ACC112 (cell line): Measurements from ENCODE around the gene DNAH17.

Experiments used
- H2AFZ ChIP-seq: fragments of 200-600 bp; sonication (generic); one replicate; pipeline ENCODE4 v1.6.0; 2017; ENCODE audit warnings: antibody characterized with exemption, low read length; ENCODE audit not compliant: unreplicated experiment
- H3K27ac ChIP-seq: fragments of 200-600 bp; sonication (generic); 2 replicates; pipeline ENCODE4 v1.5.1; 2014; ENCODE audit warnings: low read depth, mild to moderate bottlenecking, antibody characterized with exemption, low read length, moderate library complexity
- H3K27me3 ChIP-seq: fragments of 200-600 bp; sonication (generic); 2 replicates; pipeline ENCODE4 v1.6.1; 2014; ENCODE audit warnings: mild to moderate bottlenecking, antibody characterized with exemption, low read length, moderate library complexity, mixed read lengths; ENCODE audit not compliant: insufficient read depth
- H3K36me3 ChIP-seq: fragments of 200-600 bp; sonication (generic); 2 replicates; pipeline ENCODE4 v1.6.1; 2016; ENCODE audit warnings: mild to moderate bottlenecking, antibody characterized with exemption, low read length, moderate library complexity, mixed read lengths; ENCODE audit not compliant: insufficient read depth
- H3K4me1 ChIP-seq: fragments of 200-600 bp; sonication (generic); one replicate; pipeline ENCODE4 v1.6.1; 2016; ENCODE audit warnings: low read length, mixed read lengths; ENCODE audit not compliant: insufficient read depth, unreplicated experiment, control insufficient read depth
- H3K4me3 ChIP-seq: fragments of 200-600 bp; sonication (generic); 2 replicates; pipeline ENCODE4 v1.5.1; 2014; ENCODE audit warnings: mild to moderate bottlenecking, low read depth, low read length
- H3K79me2 ChIP-seq: fragments of 200-600 bp; sonication (generic); one replicate; pipeline ENCODE4 v1.6.0; 2016; ENCODE audit warnings: low read length; ENCODE audit not compliant: control insufficient read depth, unreplicated experiment, insufficient read depth

DNAH17 gene

GRCh38 chr17:78426293-78426879, 150.8 kb downstream of the DNAH17 start:
- H3K27ac ChIP-seq: no peak overlapping the region
- no peaks in the 10 kb centered on the region for H3K27me3 ChIP-seq
- no peaks in the 10 kb centered on the region for H3K4me1 ChIP-seq
- peaks cover 6% of the 10 kb centered on the region; the same call in 1 of the 2 replicates for H3K36me3 ChIP-seq
- no peak overlapping the region for H2AFZ ChIP-seq
- no peaks in the 10 kb centered on the region for H3K79me2 ChIP-seq
- no peak overlapping the region for H3K4me3 ChIP-seq

GRCh38 chr17:78425429-78425828, 151.8 kb downstream of the DNAH17 start:
- Histone ChIP-seq H3K79me2 (no peaks in the 10 kb centered on the region), H3K36me3 (peaks cover 6% of the 10 kb centered on the region; the same call in 1 of the 2 replicates), H2AFZ (no peak overlapping the region), H3K4me1 (no peaks in the 10 kb centered on the region), H3K4me3 (no peak overlapping the region), H3K27me3 (no peaks in the 10 kb centered on the region), H3K27ac (no peak overlapping the region)

- no peaks in the 10 kb centered on the region for H3K27me3 ChIP-seq
These were observed 153.1 kb downstream of the DNAH17 start for GRCh38 chr17:78423961-78424675.

GRCh38 chr17:78422872-78423588, 154.2 kb downstream of the DNAH17 start:
- Histone ChIP-seq H3K27ac (no peak overlapping the region), H3K4me3 (no peak overlapping the region), H3K4me1 (no peaks in the 10 kb centered on the region), H3K36me3 (peaks cover 6% of the 10 kb centered on the region; the same call in 1 of the 2 replicates), H2AFZ (no peak overlapping the region), H3K79me2 (no peaks in the 10 kb centered on the region), H3K27me3 (no peaks in the 10 kb centered on the region)

More at GRCh38 chr17:78423961-78424675, 153.1 kb downstream of the DNAH17 start:
- H3K4me1 ChIP-seq: no peaks in the 10 kb centered on the region
- H3K36me3 ChIP-seq: peaks cover 6% of the 10 kb centered on the region; the same call in 1 of the 2 replicates
- no peaks in the 10 kb centered on the region for H3K79me2 ChIP-seq
- no peak overlapping the region for H3K4me3 ChIP-seq
- no peak overlapping the region for H2AFZ ChIP-seq
- H3K27ac ChIP-seq: no peak overlapping the region

GRCh38 chr17:78422267-78422605, 155.0 kb downstream of the DNAH17 start:
- H3K36me3 ChIP-seq: peaks cover 4% of the 10 kb centered on the region; the same call in 1 of the 2 replicates

GRCh38 chr17:78421534-78422266, 155.5 kb downstream of the DNAH17 start:
- H3K4me3 ChIP-seq: no peak overlapping the region
- H3K79me2 ChIP-seq: no peaks in the 10 kb centered on the region
- H3K36me3 ChIP-seq: no peaks in the 10 kb centered on the region
- H3K27ac ChIP-seq: no peak overlapping the region
- no peak overlapping the region for H2AFZ ChIP-seq
- H3K4me1 ChIP-seq: peaks cover 8% of the 10 kb centered on the region
- H3K27me3 ChIP-seq: no peaks in the 10 kb centered on the region

More at GRCh38 chr17:78422267-78422605, 155.0 kb downstream of the DNAH17 start:
- peaks cover 3% of the 10 kb centered on the region for H3K4me1 ChIP-seq
- no peak overlapping the region for H2AFZ ChIP-seq
- H3K79me2 ChIP-seq: no peaks in the 10 kb centered on the region
- H3K27me3 ChIP-seq: no peaks in the 10 kb centered on the region
- no peak overlapping the region for H3K4me3 ChIP-seq
- no peak overlapping the region for H3K27ac ChIP-seq

GRCh38 chr17:78421084-78421533, 156.1 kb downstream of the DNAH17 start:
- H3K4me1 ChIP-seq: peaks cover 14% of the 10 kb centered on the region
- H2AFZ ChIP-seq: no peak overlapping the region
- no peaks in the 10 kb centered on the region for H3K79me2 ChIP-seq
- H3K36me3 ChIP-seq: no peaks in the 10 kb centered on the region
- H3K27ac ChIP-seq: no peak overlapping the region
- no peaks in the 10 kb centered on the region for H3K27me3 ChIP-seq
- H3K4me3 ChIP-seq: no peak overlapping the region

GRCh38 chr17:78419970-78420815, 157.0 kb downstream of the DNAH17 start:
- no peaks in the 10 kb centered on the region for H3K27me3 ChIP-seq
- H3K36me3 ChIP-seq: no peaks in the 10 kb centered on the region
- no peak overlapping the region for H3K27ac ChIP-seq
- H3K4me1 ChIP-seq: peaks cover 16% of the 10 kb centered on the region
- no peak overlapping the region for H3K4me3 ChIP-seq
- H3K79me2 ChIP-seq: no peaks in the 10 kb centered on the region
- no peak overlapping the region for H2AFZ ChIP-seq

- Histone ChIP-seq H3K79me2 (peaks cover 3% of the 10 kb centered on the region), H2AFZ (no peak overlapping the region), H3K27ac (no peak overlapping the region), H3K36me3 (no peaks in the 10 kb centered on the region), H3K4me1 (peaks cover 16% of the 10 kb centered on the region), H3K27me3 (no peaks in the 10 kb centered on the region), H3K4me3 (no peak overlapping the region)
These were observed 158.7 kb downstream of the DNAH17 start for GRCh38 chr17:78418326-78419026.
